Measurements from ENCODE around the gene PLXNA4.

Gene PLXNA4

GRCh38 chr7:132494474-132494873 is 81.8 kb downstream of the PLXNA4 start:
- ChIA-PET POLR2A (no interaction called here), CTCF (interaction anchor here (0.7 kb wide), 1 partner anchor 86 kb away, joined by 3 read pairs; no protein-coding TSS in a partner anchor)
- TF ChIP-seq CTCF (IDR thresholded peaks at IDR 0.05; ENCODE audit: control extremely low read depth, extremely low read depth, low read depth, missing control alignments), result no peak
- no peak for DNase-seq (ENCODE audit: extremely low spot score)

- TF ChIP-seq CTCF (IDR thresholded peaks at IDR 0.05; ENCODE audit: control extremely low read depth, extremely low read depth, low read depth, missing control alignments), result no peak
- ChIA-PET POLR2A (no interaction called here), CTCF (no interaction called here)
- no peak for DNase-seq (ENCODE audit: extremely low spot score)
Measured at GRCh38 chr7:132492823-132493445, 83.3 kb downstream of the PLXNA4 start.

GRCh38 chr7:132491391-132491945 is 84.8 kb downstream of the PLXNA4 start:
- no peak for TF ChIP-seq CTCF (IDR thresholded peaks at IDR 0.05; ENCODE audit: control extremely low read depth, extremely low read depth, low read depth, missing control alignments)
- ChIA-PET POLR2A (no interaction called here), CTCF (no interaction called here)
- DNase-seq (ENCODE audit: extremely low spot score), result no peak

- TF ChIP-seq CTCF (IDR thresholded peaks at IDR 0.05; ENCODE audit: control extremely low read depth, extremely low read depth, low read depth, missing control alignments), result no peak
- POLR2A ChIA-PET, result no interaction called here
- CTCF ChIA-PET, result interaction anchor here (0.7 kb wide), 1 partner anchor 25 kb away, joined by 3 read pairs; no protein-coding TSS in a partner anchor
- DNase-seq (ENCODE audit: extremely low spot score), result no peak
Measured at GRCh38 chr7:132490474-132490873, 85.8 kb downstream of the PLXNA4 start.

GRCh38 chr7:132489776-132490237 is 86.5 kb downstream of the PLXNA4 start:
- TF ChIP-seq CTCF (IDR thresholded peaks at IDR 0.05; ENCODE audit: control extremely low read depth, extremely low read depth, low read depth, missing control alignments), result no peak
- CTCF ChIA-PET, result interaction anchor here (0.7 kb wide), 1 partner anchor 26 kb away, joined by 3 read pairs; no protein-coding TSS in a partner anchor
- POLR2A ChIA-PET, result no interaction called here
- DNase-seq (ENCODE audit: extremely low spot score), result no peak

- ChIA-PET CTCF (interaction anchor here (1.0 kb wide), 1 partner anchor 8 kb away, joined by 3 read pairs; no protein-coding TSS in a partner anchor), POLR2A (no interaction called here)
- no peak for DNase-seq (ENCODE audit: extremely low spot score)
- no peak for TF ChIP-seq CTCF (IDR thresholded peaks at IDR 0.05; ENCODE audit: control extremely low read depth, extremely low read depth, low read depth, missing control alignments)
Measured at GRCh38 chr7:132488634-132489302, 87.5 kb downstream of the PLXNA4 start.
